Cardiac fibroblast (primary cell): ENCODE data around the gene CMC2.
A peak's percentile ranks its signal among the peaks of the same experiment; 100 is the strongest.

ENCODE experiments used
- DNase-seq, 2 donors: peaks; one replicate each; pipeline versions ENCODE4 v3.0.0 to v3.0.0-alpha.2; 2010; ENCODE audit warnings: low read depth in 2 of 2
- H3K4me3 ChIP-seq, 2 donors: replicated peaks in 1 of 2; 1 replicate in 1 of 2; 2 replicates in 1 of 2; pipeline ENCODE4 v1.5.1; 2011; ENCODE audit warnings: low read depth in 2 of 2, low read length in 2 of 2, mild to moderate bottlenecking in 2 of 2, moderate library complexity in 1 of 2
- TF ChIP-seq, protein P1 (sequence below): IDR thresholded peaks from one replicate; pipeline ENCODE4 v1.5.1; 2011; ENCODE audit warnings: low read depth, mild to moderate bottlenecking, low read length, inconsistent platforms

CMC2 gene

DNA sequence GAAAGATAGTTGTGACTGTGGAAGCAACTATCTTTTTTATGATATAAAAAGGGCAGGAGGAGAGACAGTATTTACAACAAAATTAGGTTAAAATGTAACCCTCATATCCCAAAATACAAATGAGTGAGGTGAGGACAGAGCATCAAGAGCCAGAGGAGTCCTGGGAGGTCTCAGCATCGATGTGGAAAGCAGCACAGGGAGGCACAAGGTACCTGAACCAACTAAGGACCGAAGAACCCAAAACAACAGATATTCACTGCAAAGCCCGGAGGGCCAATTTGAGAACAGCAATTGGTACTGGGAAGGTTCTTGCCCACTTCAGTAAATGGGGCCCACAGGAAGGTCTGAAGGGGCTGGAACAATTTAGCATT lies 37.6 kb downstream of the CMC2 start:
- no peak overlapping the region for H3K4me3 ChIP-seq
- no peak for DNase-seq
- TF ChIP-seq, protein P1, sequence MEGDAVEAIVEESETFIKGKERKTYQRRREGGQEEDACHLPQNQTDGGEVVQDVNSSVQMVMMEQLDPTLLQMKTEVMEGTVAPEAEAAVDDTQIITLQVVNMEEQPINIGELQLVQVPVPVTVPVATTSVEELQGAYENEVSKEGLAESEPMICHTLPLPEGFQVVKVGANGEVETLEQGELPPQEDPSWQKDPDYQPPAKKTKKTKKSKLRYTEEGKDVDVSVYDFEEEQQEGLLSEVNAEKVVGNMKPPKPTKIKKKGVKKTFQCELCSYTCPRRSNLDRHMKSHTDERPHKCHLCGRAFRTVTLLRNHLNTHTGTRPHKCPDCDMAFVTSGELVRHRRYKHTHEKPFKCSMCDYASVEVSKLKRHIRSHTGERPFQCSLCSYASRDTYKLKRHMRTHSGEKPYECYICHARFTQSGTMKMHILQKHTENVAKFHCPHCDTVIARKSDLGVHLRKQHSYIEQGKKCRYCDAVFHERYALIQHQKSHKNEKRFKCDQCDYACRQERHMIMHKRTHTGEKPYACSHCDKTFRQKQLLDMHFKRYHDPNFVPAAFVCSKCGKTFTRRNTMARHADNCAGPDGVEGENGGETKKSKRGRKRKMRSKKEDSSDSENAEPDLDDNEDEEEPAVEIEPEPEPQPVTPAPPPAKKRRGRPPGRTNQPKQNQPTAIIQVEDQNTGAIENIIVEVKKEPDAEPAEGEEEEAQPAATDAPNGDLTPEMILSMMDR, result no peak

DNA sequence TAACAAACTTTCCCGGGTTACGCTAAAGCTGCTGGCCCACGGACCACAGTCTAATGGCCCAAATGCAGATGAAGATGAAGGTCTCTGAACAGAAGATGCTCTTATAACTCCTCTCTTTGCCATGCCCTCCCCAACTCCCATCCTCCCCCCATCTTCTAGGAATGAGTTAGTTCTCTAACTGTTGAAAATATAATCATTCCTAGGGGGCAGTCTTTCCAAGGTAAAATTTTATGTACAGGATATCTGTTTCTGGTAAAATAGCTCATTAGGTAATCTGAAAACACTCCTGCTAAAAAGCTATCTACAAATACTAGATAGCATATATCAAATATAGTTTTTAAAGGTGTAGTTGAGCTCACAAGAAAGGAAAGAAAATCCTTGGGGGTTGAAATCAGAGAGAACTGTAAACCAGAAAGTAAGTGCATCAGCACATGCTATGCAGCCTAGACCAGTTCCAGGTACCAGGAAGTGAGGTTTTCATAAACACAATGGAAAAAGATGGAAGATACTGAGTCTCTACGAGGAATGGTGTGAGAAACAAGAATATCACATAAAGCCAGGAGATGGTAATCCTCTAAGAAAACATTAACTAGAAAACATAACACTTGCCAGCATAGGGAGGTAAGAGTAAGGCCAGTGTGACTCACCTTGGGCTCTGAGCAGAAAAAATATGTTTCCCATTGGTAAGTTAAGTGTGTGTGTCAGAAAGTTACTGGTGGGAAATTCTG lies 38.1 kb downstream of the CMC2 start:
- TF ChIP-seq, protein P1, result no peak
- peak in 1 of 2 donors; percentile 71 for DNase-seq

DNA sequence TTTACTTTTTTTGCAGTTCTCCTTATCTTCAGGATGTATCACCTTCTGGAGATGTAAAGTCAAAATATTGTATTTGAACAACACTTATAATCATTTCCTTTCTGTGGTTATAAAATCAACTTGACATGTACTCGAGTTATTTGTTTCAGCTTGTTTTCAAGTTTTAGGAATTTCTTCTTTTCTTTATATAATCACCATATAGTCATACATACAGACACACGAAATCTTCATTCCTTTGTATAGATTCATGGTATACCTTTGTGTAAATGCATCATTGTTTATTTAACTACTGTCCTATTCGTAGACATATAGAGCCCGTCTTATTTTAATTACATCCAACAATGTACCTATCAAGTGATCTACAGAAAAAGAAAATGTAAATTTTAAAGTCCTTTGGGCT lies 40.1 kb downstream of the CMC2 start:
- TF ChIP-seq, protein P1, result no peak
- H3K4me3 ChIP-seq, result no peak overlapping the region

More for the DNA sequence above, 38.1 kb downstream of the CMC2 start:
- no peak overlapping the region for H3K4me3 ChIP-seq

DNA sequence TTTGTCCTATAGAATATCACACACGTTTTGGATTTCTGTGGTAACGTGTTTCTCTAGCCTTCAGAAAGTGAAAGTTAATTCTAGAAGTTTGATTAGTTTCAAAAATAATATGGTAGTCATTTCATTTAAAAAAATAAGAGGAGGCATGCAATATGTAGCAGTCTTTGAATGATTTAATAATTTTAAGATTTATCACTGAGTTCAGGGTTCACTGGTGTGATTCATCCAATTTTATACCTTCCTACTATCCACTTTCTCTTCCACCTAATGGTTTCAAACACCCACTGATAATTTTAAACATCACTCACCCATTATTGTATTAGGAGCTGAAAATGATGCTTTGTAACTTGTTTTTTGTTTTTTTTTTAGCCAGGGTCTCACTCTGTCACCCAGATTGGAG lies 42.3 kb downstream of the CMC2 start:
- DNase-seq, result no peak
- no peak overlapping the region for H3K4me3 ChIP-seq
- TF ChIP-seq, protein P1, result no peak

More for the DNA sequence above, 40.1 kb downstream of the CMC2 start:
- no peak for DNase-seq

DNA sequence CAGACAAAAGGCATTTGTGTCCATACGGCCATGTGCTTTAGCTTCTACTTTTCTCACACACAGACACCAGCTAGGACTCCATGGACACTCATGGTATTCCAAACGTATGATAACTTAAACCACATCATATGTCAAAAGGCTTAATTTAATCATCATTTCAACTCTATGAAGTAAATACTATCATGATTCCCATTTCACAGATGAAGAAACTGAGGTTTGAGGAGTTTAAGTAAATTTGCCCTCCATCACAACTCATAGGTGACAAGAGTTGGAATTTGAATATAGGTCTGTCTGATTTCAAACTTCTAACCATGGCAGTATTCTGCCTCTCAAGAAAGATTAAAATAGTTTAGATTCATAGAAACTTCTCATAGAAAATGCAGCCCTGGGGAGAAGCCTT lies 43.8 kb downstream of the CMC2 start:
- TF ChIP-seq, protein P1, result no peak
- no peak overlapping the region for H3K4me3 ChIP-seq
- no peak for DNase-seq

DNA sequence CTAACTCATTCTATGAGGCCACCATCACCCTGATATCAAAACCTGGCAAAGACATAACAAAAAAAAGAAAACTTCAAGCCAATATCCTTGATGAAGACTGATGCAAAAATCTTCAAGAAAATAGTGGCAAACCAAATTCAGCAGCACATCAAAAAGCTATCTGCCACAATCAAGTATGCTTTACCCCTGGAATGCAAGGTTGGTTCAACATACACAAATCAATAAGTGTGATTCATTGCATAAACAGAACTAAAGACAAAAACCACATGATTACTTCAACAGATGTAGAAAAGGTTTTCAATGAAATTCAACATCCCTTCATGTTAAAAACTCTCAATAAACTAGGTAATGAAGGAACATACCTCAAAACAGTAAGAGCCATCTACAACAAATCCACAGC lies 48.4 kb downstream of the CMC2 start:
- DNase-seq, result no peak
- no peak overlapping the region for H3K4me3 ChIP-seq
- TF ChIP-seq, protein P1, result no peak

DNA sequence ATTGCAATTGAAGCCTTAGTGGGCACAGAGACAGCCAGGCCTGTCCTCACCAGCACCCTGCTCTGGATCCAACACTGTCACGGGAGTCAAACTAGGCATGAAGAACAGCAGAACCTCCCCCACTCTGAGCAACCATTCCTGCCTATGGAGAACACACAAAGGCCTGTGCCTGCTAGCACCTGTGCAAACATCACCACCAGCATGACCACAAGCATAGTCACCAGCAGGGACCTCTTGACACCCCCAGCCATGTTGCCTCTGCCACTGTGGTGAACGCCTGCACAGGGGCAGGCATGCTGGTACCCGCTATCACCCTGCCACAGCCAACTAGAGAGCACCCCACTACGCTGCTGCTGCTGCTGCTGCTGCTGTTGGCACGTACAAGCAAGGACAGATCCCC lies 51.7 kb downstream of the CMC2 start:
- TF ChIP-seq, protein P1, result no peak
- H3K4me3 ChIP-seq, result no peak overlapping the region
- no peak for DNase-seq
